GM18867 (cell line): ENCODE data around the gene MID1IP1.

Source experiments
- ATAC-seq: cut with Tn5 transposase; IDR thresholded peaks from one replicate; pipeline ENCODE4 v1.9.1; 2021; ENCODE audit warnings: mild to moderate bottlenecking, moderate library complexity; ENCODE audit not compliant: unreplicated experiment

Gene MID1IP1

DNA sequence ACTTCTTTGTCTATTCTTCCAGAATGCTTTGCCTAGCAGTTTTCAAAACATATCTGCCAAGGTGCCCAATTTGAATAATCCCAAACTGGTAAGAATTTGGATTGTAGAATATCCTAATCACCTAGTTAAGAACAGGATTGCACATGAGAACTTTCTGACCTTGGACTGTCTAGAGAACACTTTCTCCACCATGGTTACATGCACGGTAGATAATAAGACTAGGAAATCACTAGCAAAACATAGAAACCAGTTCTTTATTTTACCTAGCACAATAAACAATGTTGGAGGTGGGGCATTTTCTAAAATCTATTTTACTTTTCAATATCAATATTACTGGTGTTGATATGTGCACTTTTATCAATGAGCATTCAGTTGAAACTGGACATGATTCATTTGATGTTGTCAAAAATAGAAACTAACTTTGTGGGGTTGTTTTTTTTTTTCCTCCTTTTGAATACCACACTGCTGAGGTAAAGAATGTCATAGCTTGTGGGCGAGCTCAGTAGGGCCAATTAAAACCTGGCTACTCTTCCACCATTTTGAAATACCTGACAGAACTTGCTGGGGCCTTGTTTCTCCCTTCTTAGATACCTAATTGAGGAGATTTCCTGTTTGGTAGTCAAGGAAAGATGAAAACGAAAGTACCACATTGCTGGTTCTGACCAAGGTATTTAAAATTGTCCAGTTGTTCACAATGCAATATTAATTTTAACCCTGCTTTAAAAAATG, 10.4 kb downstream of the MID1IP1 start:
- no peak for ATAC-seq

DNA sequence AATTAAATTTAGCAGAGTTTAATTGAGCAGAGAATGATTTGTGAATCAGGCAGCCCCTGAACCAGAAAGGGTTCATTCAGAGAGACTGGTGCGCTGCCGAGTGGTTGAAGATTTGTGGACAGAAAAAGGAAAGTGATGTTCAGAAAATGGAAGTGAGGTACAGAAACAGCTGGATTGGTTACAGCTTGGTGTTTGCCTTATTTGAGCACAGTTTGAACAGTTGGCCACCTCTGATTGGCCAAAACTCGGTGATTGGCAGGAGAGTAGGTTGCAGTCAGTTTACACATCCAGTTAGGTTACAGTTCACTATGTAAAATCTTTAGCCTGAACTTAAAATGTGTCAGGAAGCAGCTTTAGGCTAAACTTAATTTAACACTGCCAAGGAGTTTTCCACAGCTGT, 14.9 kb downstream of the MID1IP1 start:
- ATAC-seq = no peak

DNA sequence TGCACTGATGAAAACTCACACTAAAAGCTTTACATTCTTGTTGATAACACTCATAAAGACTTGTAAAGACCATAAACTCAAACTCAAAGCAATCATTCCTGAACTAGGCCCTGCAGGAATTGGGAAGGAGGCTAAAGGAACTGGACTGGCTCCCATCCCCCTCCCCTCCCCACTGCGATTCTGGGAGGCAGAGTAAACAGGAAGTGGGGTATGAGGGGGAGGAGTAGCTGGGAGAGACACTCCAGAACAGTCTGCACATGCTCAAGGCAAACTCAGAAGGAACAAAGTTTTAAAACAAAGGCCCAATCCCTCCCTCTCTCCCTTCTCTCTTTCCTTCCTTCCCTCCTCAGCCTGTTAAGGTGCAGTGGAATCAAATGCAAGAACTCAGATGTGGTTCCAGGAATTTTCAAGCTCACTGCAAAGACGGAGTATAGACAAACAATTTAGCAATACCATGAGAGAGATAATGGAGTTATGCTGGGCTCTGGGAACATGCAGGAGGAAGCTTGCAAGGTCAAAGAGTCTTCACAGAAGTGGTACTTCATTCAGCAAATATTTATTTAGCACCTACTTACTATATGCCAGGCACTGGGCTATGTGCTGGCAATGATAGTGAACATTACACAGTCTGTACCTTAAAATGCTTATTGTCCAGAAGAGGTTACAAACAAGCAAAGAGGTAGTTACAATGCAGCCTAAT, 15.9 kb downstream of the MID1IP1 start:
- ATAC-seq = no peak

DNA sequence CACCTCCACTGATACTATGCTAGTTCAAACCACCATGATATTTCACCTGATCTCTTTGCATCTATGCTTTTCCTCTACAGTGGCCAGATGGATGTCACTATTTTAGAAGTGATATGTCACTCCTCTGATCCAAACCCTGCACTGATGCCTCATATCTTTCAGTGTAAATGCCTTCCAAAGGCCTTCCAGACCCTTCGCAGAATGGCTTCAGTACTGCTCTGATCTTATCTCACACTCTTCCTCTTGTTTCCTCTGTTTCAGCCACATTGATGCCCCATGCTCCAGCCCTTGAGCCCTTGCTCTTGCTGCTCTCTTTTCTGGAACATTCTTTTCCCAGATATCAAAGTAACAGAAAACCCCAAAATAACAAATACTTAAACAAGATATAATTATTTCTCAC, 17.9 kb downstream of the MID1IP1 start:
- no peak for ATAC-seq

DNA sequence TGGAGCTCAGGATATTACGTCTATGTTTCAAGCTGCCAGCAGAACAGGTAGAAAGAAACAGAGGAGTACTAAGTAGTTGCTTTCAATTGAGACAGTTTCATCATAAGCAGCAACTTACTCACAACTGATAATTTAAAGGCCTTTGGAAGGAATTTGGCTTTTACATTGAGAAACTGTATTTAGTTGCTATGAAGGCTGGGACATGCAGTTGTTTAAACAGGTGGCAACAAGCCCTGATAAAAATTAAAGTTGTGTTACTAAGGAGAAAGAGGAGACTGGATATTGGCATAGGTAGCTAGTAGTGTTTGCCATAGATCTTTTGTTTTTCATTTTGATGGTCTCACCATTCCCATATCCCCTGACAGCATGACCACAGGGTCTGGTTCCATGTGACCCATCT, 18.4 kb downstream of the MID1IP1 start:
- no peak for ATAC-seq

DNA sequence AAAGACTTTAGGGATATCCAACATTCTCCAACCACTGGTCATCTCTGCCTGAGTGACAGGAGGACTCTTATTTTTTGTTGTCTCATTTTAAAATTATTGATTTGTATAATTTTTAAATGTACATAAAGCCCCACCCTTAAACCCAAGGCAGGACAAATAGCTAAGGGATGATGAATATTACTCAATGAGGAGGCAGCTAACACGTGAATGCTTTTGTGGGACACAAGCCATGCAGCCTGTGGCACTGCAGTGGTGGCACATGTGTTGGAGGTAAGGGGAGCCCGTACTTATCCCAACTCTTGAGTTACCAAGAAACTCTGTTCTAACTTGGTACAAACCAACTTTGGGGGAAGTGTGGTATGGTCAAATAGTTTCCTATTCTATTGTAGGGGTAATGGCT, 19.5 kb downstream of the MID1IP1 start:
- ATAC-seq = no peak

DNA sequence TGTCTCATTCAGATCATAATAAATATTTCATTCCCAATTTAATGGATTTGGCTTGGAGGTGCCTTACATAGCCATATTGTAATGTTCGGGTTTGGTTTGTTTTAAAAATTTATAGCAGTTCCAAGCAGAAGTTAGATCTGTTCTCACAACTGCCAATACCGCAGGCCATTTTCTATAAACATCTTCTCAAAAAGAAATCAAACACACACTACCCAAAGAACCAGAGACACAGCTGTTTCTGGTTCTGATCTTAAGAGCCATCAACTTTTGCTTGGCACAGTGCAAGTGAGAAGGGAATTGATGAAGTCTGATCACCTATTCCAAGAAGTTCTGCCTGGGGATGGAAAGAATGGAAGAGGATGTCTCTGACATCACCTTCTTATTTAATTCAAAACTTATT, 22.9 kb downstream of the MID1IP1 start:
- no peak for ATAC-seq

DNA sequence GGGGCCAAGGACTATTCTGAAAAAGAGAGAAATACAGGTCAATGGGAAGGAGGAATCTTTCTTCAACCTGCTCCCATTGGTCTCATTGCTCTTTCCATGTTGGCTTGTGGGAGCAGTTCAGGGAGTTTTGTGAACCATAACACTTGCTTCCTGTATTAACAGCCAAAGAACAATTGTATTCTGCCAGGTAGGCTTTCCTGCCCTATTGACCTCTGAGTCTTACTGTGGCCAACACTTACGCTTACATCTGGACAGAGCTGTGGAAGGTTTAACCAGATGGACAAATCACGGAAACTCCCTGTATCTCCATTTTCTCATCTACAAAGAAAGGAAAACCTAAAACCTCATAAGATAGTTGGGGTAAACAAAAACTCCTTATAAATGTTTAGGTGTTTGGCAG, 30.7 kb downstream of the MID1IP1 start:
- no peak for ATAC-seq

DNA sequence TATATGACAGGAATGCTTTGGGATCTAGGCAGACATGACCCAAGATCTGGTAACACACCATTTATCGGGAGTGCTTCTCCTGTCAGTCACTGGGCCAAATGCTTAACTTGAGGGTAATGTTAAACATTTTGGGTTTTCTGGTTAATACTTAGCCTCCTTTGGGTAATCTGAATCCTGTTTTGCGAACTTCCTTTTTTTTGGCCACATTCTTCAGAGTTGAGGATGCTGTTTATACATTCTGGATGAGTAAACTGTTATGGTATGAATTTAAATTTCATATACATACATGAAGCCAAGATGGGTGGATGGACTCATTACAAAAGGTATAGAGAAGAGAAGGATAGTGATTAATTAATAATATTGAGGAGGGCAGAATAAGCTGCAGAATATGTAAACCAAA, 36.1 kb downstream of the MID1IP1 start:
- ATAC-seq = no peak

DNA sequence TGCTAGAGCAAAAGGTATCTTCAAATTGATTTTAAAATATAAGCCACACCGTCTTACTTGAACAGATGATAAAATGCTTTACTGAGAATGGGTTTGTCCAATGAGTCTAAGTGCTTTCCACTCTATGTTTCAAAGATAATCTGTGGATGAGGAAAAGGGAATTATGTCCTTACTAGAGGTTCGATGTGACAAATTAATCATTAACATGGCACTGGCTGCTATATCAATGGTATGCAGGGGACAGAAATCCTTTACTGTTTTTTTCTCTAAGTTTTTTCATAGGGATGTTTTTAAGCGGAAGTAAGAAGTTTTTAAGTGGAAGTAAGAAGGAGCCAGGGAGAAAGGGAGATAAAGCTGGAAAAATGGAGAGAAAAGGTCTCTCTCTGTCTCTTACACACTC, 38.0 kb downstream of the MID1IP1 start:
- no peak for ATAC-seq

DNA sequence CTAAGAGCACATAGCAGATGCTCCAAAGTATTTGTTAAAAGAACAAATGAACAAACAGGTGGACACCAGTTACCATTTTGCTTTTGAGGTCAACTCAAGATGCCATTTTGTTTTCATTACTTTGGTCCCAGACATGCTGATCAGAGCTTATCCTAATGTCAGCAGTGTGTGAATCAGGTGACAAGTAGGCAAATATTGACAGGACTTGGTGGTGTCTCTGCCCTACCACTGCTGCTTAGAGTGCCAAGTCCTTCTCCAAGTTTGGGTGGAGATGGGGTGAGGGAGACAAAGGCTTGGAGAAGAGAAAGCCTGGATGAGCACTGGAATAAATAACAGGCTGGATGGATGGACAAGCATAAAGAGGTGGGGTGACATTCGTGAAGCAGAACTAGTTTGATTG, 38.7 kb downstream of the MID1IP1 start:
- no peak for ATAC-seq

DNA sequence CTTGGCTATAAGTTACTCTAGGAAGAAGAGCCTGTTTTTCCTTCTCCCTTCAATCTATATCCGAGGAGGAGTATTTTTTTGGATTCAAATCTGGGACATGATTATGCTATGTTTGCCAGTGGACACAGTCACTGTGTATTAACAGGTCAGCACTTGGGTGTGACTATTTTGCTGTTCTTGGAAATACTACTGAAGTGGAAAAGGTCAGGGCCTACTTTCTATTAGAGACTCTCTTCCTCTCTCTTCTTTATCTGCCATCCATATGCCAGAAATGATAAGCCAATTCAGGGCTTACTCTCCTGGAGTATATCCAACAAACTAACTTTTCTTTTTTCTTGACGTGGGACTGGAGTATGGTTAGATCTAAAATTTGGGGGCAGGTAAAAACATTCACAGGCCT, 40.5 kb downstream of the MID1IP1 start:
- no peak for ATAC-seq

DNA sequence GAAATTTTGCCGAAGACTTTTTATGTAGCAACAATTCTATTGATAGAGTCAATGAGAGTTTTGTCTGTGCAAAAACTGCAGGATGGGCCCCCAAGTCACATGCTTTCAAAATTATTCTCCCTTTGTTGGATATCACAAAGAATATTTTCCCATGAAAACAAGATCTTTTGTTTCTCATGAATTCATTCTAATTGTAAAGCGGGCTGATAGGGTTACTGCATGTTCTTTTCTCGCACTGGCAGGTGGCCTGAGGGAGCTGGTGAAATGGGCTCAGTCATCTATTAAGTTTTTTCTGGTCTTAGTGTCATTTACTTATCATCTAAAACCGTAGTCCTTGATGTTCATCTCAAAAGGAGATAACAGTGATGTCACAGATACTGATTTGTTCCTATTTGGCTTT, 44.2 kb downstream of the MID1IP1 start:
- ATAC-seq = no peak

DNA sequence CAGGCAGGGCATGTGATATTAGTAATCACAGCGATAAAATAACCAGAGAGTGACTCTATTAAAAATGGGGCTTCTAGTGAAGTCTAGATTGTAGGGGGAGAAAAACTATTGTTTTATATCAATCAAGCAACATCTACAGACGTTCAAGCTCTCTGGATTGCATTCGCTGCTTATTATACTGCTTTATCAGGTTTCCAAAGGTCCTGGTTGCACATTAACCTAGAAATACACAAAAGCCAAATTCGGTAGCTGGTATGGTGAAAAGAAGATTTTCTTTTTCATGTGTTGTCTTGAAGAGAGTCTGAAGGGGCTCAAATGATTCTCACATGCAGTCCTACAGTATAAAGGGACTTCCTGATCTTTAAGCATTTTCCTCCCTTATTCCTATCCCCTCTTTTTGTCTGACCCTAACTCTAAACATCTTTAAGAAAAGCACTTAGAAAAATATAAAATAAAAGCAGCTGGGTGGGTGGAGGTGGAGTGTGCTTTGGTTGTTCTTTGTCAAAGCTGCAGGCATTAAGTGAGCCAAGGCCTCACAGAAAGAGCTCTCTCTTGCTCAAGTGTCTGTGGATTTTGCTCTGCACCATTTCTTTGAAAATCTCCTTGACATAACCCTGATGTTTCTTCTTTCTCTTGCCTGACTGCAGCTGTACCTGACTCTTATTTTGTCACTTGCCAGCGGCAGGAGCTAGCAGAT, 46.1 kb downstream of the MID1IP1 start:
- no peak for ATAC-seq

DNA sequence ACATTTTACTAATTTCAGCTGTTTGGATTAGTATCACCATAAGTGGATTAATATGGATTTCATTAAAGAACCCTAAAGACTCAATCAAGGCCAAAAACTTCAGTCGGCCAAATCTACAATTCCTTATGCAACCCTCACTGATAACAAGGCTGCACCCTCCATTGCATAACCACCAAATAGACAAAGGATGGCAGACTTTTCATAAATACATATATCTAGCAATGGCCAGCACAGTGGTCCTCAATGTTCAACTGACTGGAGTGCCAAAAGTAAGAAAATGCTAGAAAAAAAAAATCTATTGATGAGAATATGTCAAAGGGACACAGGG, 46.6 kb downstream of the MID1IP1 start:
- ATAC-seq = no peak

DNA sequence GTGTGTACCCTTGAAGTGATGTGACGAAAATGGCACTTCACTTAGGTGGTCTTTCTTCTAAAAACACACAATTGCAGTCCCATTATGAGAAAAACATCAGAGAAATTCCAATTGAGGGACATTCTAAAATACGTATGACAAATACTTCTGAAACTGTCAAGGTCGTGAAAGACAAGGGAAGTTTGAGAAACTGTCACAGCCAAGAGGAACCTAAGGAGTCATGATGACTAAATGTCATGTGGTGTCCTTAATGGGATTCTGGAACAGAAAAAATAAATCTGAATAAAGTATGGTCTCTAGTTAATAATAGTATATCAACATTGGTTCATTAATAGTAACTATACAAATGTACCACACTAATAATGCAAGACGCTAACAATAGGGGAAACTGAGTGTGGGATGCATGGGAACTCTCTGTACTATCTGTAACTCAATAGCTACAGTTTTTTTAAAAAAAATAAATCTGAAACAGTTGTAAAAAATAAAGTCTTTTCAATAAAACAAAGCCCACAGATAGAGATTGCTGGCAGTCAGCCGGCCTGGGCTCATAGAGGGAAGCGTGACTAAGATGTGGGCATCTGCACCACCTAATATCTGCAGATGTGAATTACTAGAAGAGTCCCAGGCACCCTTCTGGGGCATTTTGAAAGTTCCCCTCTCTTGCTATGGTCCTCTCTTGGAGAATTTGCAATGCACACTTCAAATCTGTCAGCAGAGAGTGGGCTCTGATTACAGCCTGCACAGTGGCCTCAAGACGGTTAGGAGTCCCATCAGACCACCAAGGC, 47.6 kb downstream of the MID1IP1 start:
- ATAC-seq = no peak

DNA sequence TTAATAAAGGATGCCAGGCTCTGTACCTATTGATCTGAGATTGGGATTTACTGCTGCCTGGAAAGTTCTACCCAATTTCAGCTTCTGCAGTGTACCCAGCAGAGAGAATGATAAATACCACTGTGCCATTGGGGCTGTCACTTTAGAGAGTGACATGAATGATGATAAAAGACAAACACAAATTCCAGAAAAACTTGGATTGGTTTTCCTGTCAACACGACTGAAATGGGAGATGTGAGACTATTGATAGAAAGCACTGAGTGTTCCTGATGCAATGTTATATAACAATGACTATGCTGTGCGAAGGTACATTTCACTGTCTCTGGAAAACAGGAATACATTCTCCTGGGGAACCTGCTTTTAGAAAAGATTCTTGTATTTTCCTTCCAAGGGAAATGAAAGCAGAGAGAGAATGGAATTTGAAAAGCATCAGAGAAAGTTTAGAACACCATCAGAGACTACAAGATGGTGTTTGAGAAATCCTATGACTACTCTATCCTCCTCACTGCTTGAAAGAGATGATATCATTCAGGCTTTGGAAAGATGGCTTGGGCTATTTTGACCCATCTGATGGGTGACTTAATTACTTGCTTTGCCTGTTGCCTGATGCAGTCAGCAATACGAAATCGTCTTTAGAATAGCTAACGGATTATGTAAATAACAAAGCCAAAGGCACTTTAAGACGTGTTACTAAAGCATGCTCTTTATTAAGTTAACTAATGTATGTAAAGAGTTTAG, 49.7 kb downstream of the MID1IP1 start:
- no peak for ATAC-seq

DNA sequence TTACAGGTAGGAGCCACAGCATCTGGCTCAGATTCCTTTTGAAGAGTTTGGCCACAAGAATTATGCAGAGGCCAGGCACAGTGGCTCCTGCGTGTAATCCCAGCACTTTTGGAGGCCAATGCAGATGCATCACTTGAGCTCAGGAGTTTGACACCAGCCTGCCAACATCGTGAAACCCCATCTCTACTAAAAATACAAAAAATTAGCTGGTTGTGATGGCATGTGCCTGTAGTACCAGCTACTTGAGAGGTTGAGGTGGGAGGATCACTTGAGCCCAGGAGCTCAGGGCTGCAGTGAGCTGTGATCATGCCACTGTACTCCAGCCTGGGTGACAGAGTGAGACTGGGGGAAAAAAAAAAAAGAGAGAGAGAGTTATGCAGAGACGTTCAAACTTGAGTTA, 53.0 kb downstream of the MID1IP1 start:
- no peak for ATAC-seq
